ENCODE results near the gene ACTRT3. TPM values are rescaled to one million over a fixed set of nuclear protein-coding genes. Genes with fewer than 3 reads are reported as not detected.

Gene ACTRT3
- total RNA-seq, 2 experiments from 2014 or later = 1.2 TPM; not detected in 1

GRCh38 chr3:169790687-169791429, 21.5 kb upstream of the ACTRT3 start:
- TF ChIP-seq EZH2phosphoT487 (IDR thresholded peaks at IDR 0.05; ENCODE audit: borderline replicate concordance, low read depth, low read length) (no peak), CTCF (conservative IDR thresholded peaks at IDR 0.05; ENCODE audit: low read length) (no peak)
- Histone ChIP-seq H4K20me1 (ENCODE audit: insufficient read depth, low read length) (no peaks in the 10 kb centered on the region), H3K4me1 (ENCODE audit: insufficient read depth, low read length, poor library complexity, severe bottlenecking) (no peaks in the 10 kb centered on the region), H3K4me3 (ENCODE audit: low read depth, low read length, poor library complexity, severe bottlenecking) (no peak overlapping the region), H3K36me3 (ENCODE audit: insufficient read depth, low read length) (peaks cover 67% of the 10 kb centered on the region), H3K27ac (ENCODE audit: low read depth, low read length, poor library complexity, severe bottlenecking) (no peak overlapping the region), H3K9me2 (ENCODE audit: insufficient read depth, low read length) (no peaks in the 10 kb centered on the region), H3K4me2 (ENCODE audit: low read length) (no peak overlapping the region), H2AFZ (ENCODE audit: low read length) (no peak overlapping the region), H3K9me3 (ENCODE audit: low read length) (no peaks in the 10 kb centered on the region), H3K79me2 (ENCODE audit: insufficient read depth, low read depth, low read length) (no peaks in the 10 kb centered on the region)
- ChIA-PET POLR2A (interaction anchor here (0.7 to 1.0 kb wide), 2 partner anchors 11 to 19 kb away, joined by 3 to 4 read pairs; no protein-coding TSS in a partner anchor), CTCF (ENCODE audit: unreplicated experiment) (no interaction called here)
- BruUV-seq (replicated peaks) = no TSS peak
- intact Hi-C loops (cut with micrococcal nuclease; ENCODE audit: unreplicated experiment) = no loop called here
- DNase-seq (ENCODE audit: low spot score) = no peak

GRCh38 chr3:169790219-169790618, 20.9 kb upstream of the ACTRT3 start:
- Histone ChIP-seq H4K20me1 (ENCODE audit: insufficient read depth, low read length) (no peaks in the 10 kb centered on the region), H3K9me3 (ENCODE audit: low read length) (no peaks in the 10 kb centered on the region), H3K4me3 (ENCODE audit: low read depth, low read length, poor library complexity, severe bottlenecking) (no peak overlapping the region), H2AFZ (ENCODE audit: low read length) (no peak overlapping the region), H3K79me2 (ENCODE audit: insufficient read depth, low read depth, low read length) (no peaks in the 10 kb centered on the region), H3K4me1 (ENCODE audit: insufficient read depth, low read length, poor library complexity, severe bottlenecking) (no peaks in the 10 kb centered on the region), H3K4me2 (ENCODE audit: low read length) (no peak overlapping the region), H3K9me2 (ENCODE audit: insufficient read depth, low read length) (no peaks in the 10 kb centered on the region), H3K36me3 (ENCODE audit: insufficient read depth, low read length) (peaks cover 73% of the 10 kb centered on the region), H3K27ac (ENCODE audit: low read depth, low read length, poor library complexity, severe bottlenecking) (no peak overlapping the region)
- TF ChIP-seq CTCF (conservative IDR thresholded peaks at IDR 0.05; ENCODE audit: low read length) (no peak), EZH2phosphoT487 (IDR thresholded peaks at IDR 0.05; ENCODE audit: borderline replicate concordance, low read depth, low read length) (no peak)
- intact Hi-C loops (cut with micrococcal nuclease; ENCODE audit: unreplicated experiment) = no loop called here
- ChIA-PET CTCF (ENCODE audit: unreplicated experiment) (no interaction called here), POLR2A (interaction anchor here (1.0 kb wide), 1 partner anchor 18 kb away, joined by 4 read pairs; no protein-coding TSS in a partner anchor)
- no TSS peak for BruUV-seq (replicated peaks)
- no peak for DNase-seq (ENCODE audit: low spot score)

- no peak for TF ChIP-seq EZH2phosphoT487 (IDR thresholded peaks at IDR 0.05; ENCODE audit: borderline replicate concordance, low read depth, low read length)
- TF ChIP-seq CTCF (conservative IDR thresholded peaks at IDR 0.05; ENCODE audit: low read length) = no peak
- BruUV-seq (replicated peaks) = no TSS peak
- Histone ChIP-seq H3K9me2 (ENCODE audit: insufficient read depth, low read length) (no peaks in the 10 kb centered on the region), H4K20me1 (ENCODE audit: insufficient read depth, low read length) (no peaks in the 10 kb centered on the region), H3K79me2 (ENCODE audit: insufficient read depth, low read depth, low read length) (no peaks in the 10 kb centered on the region), H3K9me3 (ENCODE audit: low read length) (no peaks in the 10 kb centered on the region), H3K4me2 (ENCODE audit: low read length) (no peak overlapping the region), H3K4me1 (ENCODE audit: insufficient read depth, low read length, poor library complexity, severe bottlenecking) (no peaks in the 10 kb centered on the region), H3K36me3 (ENCODE audit: insufficient read depth, low read length) (peaks cover 96% of the 10 kb centered on the region), H2AFZ (ENCODE audit: low read length) (no peak overlapping the region), H3K27ac (ENCODE audit: low read depth, low read length, poor library complexity, severe bottlenecking) (no peak overlapping the region), H3K4me3 (ENCODE audit: low read depth, low read length, poor library complexity, severe bottlenecking) (no peak overlapping the region)
- intact Hi-C loops (cut with micrococcal nuclease; ENCODE audit: unreplicated experiment) = no loop called here
- ChIA-PET POLR2A (no interaction called here), CTCF (ENCODE audit: unreplicated experiment) (no interaction called here)
- DNase-seq (ENCODE audit: low spot score) = no peak
Measured at GRCh38 chr3:169787791-169788190, 18.4 kb upstream of the ACTRT3 start.
